Prostate gland (tissue), 2 donors: ENCODE measurements around the gene PRSS21. TPM values are rescaled to one million over a fixed set of nuclear protein-coding genes. Genes with fewer than 3 reads are reported as not detected.

Experiments
- DNase-seq: peaks from one replicate; pipeline ENCODE4 v3.0.0-alpha.2; 2019; ENCODE audit warnings: low spot score
- H3K27ac ChIP-seq, 2 donors: fragments of 200-600 bp; sonication (generic); 2 replicates each; pipeline ENCODE4 v1.5.1; 2017 to 2019
- H3K27me3 ChIP-seq: fragments of 200-600 bp; sonication (generic); replicated peaks from 2 replicates; pipeline ENCODE4 v1.5.1; 2019; ENCODE audit not compliant: insufficient read depth
- H3K36me3 ChIP-seq, 2 donors: fragments of 200-600 bp; sonication (generic); 1 replicate in 1 of 2; 2 replicates in 1 of 2; pipeline versions ENCODE4 v1.5.1 to v1.8.1; 2017 to 2019
- H3K4me1 ChIP-seq: fragments of 200-600 bp; sonication (generic); replicated peaks from 2 replicates; pipeline ENCODE4 v1.5.1; 2019
- H3K4me3 ChIP-seq, 2 donors: fragments of 200-600 bp; sonication (generic); 2 replicates each; pipeline ENCODE4 v1.5.1; 2017 to 2019
- H3K9me3 ChIP-seq: fragments of 200-600 bp; sonication (generic); 2 replicates; pipeline ENCODE4 v1.5.1; 2017
- POLR2A ChIP-seq: fragments of 450-650 bp; IDR thresholded peaks from one replicate; pipeline ENCODE4 v1.6.1; 2016; ENCODE audit warnings: antibody characterized with exemption, mild to moderate bottlenecking
- POLR2AphosphoS5 ChIP-seq: sonication (generic); formaldehyde crosslinking; IDR thresholded peaks from one replicate; pipeline ENCODE4 v1.6.1; 2017; ENCODE audit warnings: antibody characterized with exemption
- WGBS: methylation state at CpG from one replicate; pipeline ENCODE4 v1.1.5; 2018; 5-methylcytosine and 5-hydroxymethylcytosine counted together
- intact Hi-C: fragments of 100-400 bp; cut with DNase I; formaldehyde crosslinking; loops from one replicate; pipeline ENCODE4 v1.14.2; 2022
- total RNA-seq, 2 donors: library from RNA; depleted of rRNA; stranded (reverse); fragments of >200 nt; gene quantifications; one replicate each; pipeline ENCODE4 v1.1.0, GENCODE V29; 2016
- TF ChIP-seq, protein P1 (sequence below), 4 experiments: fragments of 200-600 bp in 2 of 4; fragments of 450-650 bp in 2 of 4; sonication (generic) in 2 of 4; IDR thresholded peaks; 1 replicate in 3 of 4; 2 replicates in 1 of 4; pipeline ENCODE4 v1.5.1; 2016 to 2019; ENCODE audit warnings: antibody characterized with exemption in 4 of 4, mild to moderate bottlenecking in 2 of 4, moderate library complexity in 2 of 4

PRSS21 gene
- total RNA-seq, 2 donors from 2014 or later, result 33.5 to 50.6 TPM

GRCh38 chr16:2786826-2787151 is 30.2 kb upstream of the PRSS21 start:
- H3K9me3 ChIP-seq, result no peaks in the 10 kb centered on the region
- no peak for DNase-seq
- intact Hi-C loops, result no loop called here
- WGBS, result 49% methylated on average over 3 of the region's 3 CpGs
- TF ChIP-seq POLR2A, result no peak
- no peak for TF ChIP-seq POLR2AphosphoS5
- TF ChIP-seq, protein P1, sequence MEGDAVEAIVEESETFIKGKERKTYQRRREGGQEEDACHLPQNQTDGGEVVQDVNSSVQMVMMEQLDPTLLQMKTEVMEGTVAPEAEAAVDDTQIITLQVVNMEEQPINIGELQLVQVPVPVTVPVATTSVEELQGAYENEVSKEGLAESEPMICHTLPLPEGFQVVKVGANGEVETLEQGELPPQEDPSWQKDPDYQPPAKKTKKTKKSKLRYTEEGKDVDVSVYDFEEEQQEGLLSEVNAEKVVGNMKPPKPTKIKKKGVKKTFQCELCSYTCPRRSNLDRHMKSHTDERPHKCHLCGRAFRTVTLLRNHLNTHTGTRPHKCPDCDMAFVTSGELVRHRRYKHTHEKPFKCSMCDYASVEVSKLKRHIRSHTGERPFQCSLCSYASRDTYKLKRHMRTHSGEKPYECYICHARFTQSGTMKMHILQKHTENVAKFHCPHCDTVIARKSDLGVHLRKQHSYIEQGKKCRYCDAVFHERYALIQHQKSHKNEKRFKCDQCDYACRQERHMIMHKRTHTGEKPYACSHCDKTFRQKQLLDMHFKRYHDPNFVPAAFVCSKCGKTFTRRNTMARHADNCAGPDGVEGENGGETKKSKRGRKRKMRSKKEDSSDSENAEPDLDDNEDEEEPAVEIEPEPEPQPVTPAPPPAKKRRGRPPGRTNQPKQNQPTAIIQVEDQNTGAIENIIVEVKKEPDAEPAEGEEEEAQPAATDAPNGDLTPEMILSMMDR (IDR thresholded peaks at IDR 0.05), result no peak
- no peaks in the 10 kb centered on the region for H3K4me1 ChIP-seq
- no peaks in the 10 kb centered on the region for H3K36me3 ChIP-seq
- H3K27me3 ChIP-seq, result no peaks in the 10 kb centered on the region
- no peak overlapping the region for H3K4me3 ChIP-seq
- no peak overlapping the region for H3K27ac ChIP-seq

DNA sequence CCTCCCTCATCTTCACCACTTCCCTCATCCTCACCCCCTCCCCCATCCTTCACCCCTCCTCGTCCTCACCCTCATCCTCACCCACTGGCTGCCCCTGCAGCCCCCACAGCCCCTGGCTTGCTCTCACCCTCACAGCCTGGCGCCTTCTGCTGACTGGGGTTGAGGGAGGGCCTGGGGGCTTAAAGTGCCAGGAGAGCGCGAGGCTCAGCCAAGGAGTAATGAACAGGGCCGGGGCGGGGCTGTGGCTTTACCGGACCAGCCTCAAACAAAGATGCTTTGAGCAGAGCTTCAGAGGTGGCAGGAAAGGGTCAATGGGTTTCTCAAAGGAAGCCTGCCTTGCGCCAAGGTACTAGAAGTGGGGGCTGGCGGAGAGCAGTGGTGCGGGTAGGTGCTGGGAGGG is 29.6 kb upstream of the PRSS21 start, which contains the start of gene PRSS33:
Gene PRSS33 (minus strand): TSS at position 155 of the 400 bp plus-strand sequence. CDS start 1,013 bp downstream, outside the sequence.
- WGBS, result 19% methylated on average over 10 of the region's 10 CpGs
- Histone ChIP-seq H3K4me3 (no peak within 1 kb of the TSS), H3K4me1 (no peaks in the 10 kb centered on the region), H3K36me3 (no peaks in the 10 kb centered on the region), H3K27ac (no peak within 1 kb of the TSS), H3K9me3 (no peaks in the 10 kb centered on the region), H3K27me3 (no peaks in the 10 kb centered on the region)
- intact Hi-C loops, result no loop called here
- no peak for DNase-seq
- TF ChIP-seq POLR2A (no peak), POLR2AphosphoS5 (no peak)
- TF ChIP-seq, protein P1 (IDR thresholded peaks at IDR 0.05), result no peak

DNA sequence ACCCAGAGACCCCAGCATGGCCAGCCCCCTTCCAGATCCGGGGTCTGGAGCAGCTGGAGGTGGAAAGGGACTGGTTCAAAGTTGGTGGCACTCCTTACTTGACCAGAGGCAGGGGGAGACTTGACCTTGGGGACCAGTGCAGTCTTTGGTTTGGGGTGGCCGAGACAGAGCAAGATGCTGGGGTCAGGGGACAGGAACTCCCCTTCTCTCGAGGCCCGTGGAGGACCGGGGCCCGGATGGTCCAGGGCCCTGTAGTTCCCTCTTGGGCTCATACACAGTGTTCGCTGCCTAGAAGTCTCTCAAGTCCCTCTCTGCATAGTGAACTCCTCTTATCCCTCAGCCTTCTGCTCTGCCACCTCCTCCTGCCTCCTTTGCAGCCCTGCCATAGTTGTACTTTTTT is 29.1 kb upstream of the PRSS21 start:
- H3K27ac ChIP-seq, result no peak overlapping the region
- H3K36me3 ChIP-seq, result no peaks in the 10 kb centered on the region
- no peak for TF ChIP-seq POLR2A
- whole genome bisulfite sequencing, result 46% methylated on average over 7 of the region's 7 CpGs
- no peaks in the 10 kb centered on the region for H3K9me3 ChIP-seq
- intact Hi-C loops, result no loop called here
- no peak overlapping the region for H3K4me3 ChIP-seq
- H3K27me3 ChIP-seq, result no peaks in the 10 kb centered on the region
- DNase-seq, result no peak
- H3K4me1 ChIP-seq, result no peaks in the 10 kb centered on the region

DNA sequence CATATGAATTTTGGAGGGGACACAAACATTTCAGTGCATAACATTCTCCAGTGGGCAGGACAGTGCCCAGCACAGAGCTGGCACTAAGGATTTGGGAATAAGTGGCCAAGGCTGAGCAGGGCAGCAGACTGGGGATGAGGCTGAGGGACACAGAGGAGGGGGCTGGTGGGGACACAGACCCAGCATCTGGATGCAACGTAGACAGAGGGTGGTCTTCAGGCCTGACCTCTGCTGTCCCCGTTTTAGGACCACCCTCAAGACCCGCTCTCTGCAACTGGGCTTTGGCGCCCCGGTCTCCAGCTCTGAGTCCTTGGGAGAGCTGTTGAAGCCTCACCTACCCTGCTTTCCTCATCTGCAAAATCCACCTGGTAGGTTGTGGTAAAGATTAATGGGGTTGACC is 26.4 kb upstream of the PRSS21 start:
- H3K4me1 ChIP-seq, result no peaks in the 10 kb centered on the region
- intact Hi-C loops, result no loop called here
- no peak overlapping the region for H3K4me3 ChIP-seq
- no peak for TF ChIP-seq POLR2A
- no peak for TF ChIP-seq POLR2AphosphoS5
- TF ChIP-seq, protein P1 (IDR thresholded peaks at IDR 0.05), result no peak
- H3K27ac ChIP-seq, result no peak overlapping the region
- WGBS, result 98% methylated on average over 5 of the region's 5 CpGs
- H3K27me3 ChIP-seq, result no peaks in the 10 kb centered on the region
- H3K9me3 ChIP-seq, result no peaks in the 10 kb centered on the region
- no peak for DNase-seq
- no peaks in the 10 kb centered on the region for H3K36me3 ChIP-seq

DNA sequence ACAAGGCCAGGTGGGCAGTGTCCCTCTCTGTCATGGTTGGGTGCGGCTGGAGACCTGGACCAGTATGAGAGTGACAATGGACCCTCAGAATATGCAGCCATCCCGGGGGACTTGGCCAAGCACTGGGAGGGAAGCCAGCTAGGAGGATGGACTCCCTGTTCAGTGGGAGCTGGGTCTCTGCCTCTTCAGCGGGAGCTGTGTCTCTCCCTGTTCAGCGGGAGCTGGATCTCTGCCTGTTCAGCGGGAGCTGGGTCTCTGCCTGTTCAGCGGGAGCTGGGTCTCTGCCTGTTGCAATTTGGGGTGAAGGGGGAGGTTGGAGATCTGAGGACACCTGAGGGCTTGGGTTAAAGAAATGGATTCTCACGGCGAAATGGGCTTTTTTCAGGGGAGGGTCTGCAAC is 25.9 kb upstream of the PRSS21 start:
- Histone ChIP-seq H3K4me1 (no peaks in the 10 kb centered on the region), H3K4me3 (no peak overlapping the region), H3K36me3 (no peaks in the 10 kb centered on the region), H3K9me3 (no peaks in the 10 kb centered on the region), H3K27me3 (no peaks in the 10 kb centered on the region), H3K27ac (no peak overlapping the region)
- 66% methylated on average over 8 of the region's 8 CpGs for WGBS
- TF ChIP-seq POLR2A, result no peak
- TF ChIP-seq POLR2AphosphoS5, result no peak
- TF ChIP-seq, protein P1 (IDR thresholded peaks at IDR 0.05), result no peak
- intact Hi-C loops, result no loop called here
- DNase-seq, result no peak
